HG02938 (cell line): Measurements from ENCODE around the gene EIF4E2.

Source experiments
- ATAC-seq: cut with Tn5 transposase; IDR thresholded peaks from one replicate; pipeline ENCODE4 v1.9.1; 2021; ENCODE audit warnings: mild to moderate bottlenecking, moderate library complexity; ENCODE audit not compliant: unreplicated experiment

Gene EIF4E2

DNA sequence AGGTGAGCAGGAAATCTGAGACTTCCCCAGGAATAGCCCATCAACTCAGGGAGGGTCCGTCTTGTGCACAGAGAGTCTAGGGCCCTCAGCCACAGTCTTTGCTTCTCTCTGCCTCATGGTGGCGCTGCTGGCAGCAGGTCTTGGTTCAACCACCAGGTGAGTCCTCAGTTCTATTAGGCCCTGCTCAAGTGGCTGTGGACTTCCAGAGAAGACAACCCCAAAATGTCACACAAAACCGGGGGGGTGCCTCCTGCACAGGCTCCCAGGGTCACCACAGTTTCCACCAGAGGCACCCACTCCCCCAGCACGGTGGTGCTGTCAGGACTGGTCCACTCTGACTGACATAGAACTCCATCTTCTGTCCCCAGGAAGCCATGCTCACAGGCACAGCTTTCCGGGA lies 13.4 kb upstream of the EIF4E2 start:
- ATAC-seq = no peak

DNA sequence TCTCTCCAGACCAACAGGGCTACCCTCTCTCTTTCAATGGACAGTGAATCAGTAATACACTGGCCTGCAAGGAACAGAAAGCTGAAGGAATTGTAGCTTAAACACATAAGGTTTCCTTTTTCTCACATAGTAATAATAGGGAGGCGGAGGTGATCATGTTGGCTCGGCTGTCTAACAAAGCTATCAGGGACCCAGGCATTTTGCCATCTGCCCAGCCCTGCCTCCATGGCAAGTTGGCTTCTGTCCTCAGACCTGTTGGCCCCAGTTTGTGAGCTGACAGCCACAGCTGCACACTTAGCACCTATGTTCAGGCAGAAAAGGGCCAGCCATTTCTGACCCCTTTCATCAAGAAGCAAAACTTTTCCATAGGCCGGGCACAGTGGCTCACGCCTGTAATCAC lies 13.0 kb upstream of the EIF4E2 start:
- ATAC-seq = no peak

DNA sequence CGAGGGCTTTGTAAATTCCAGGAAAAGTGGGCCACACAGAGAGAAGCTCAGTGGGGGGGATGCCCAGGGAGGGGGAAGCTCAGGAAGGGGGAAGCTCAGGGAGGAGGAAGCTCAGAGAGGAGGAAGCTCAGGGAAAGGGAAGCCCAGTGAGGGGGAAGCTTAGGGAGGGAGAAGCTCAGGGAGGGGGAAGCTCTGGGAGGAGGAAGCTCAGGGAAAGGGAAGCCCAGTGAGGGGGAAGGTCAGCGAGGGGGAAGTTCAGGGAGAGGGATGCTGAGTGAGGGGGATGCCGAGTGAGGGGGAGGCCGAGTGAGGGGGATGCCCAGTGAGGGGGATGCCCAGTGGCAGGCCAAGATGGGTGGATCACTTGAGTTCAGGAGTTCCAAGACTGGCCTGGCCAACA lies 11.8 kb upstream of the EIF4E2 start:
- ATAC-seq = no peak

DNA sequence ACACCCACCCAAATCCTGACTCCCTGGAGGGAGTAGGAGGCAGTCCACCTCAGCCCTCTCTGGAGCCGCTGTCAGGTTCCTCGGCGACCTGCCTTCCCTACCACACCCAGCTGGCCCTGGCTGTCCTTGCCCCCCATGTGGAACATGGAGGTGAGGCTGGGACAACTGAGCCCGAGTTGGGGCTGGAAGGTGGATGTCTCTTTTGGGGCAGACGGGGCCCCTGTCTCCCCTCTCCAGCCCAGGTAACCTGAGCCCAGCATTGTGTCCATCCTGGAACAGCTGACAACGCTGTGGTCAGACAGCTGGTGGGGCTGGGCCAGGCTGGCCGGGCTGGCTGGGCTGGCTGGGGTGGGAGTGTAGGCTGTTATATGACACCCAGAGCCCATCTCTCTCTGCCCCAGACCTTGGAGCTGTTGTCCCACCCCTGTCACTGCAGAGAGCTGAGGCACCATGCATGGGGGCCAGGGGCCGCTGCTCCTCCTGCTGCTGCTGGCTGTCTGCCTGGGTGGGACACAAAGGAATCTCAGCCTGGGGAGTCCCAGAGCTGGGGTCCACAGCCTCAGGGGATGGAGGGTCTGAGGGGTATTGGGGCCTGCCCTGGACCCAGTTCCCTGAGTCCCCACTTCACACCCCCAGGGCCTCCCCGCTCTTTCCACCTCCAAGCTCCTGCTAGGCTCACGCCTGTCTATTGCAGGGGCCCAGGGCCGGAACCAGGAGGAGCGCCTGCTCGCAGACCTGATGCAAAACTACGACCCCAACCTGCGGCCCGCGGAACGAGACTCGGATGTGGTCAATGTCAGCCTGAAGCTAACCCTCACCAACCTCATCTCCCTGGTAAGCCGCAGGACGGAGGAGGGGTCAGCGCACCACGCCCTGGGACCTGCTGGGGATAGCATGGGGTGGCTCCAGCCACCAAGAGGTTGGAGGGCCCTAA lies 10.9 kb upstream of the EIF4E2 start, which contains the start of gene CHRNG:
CHRNG (plus strand) TSS at position 395 of the 934 bp plus-strand sequence; CDS start at position 451, 56 bp downstream.
- ATAC-seq = no peak

DNA sequence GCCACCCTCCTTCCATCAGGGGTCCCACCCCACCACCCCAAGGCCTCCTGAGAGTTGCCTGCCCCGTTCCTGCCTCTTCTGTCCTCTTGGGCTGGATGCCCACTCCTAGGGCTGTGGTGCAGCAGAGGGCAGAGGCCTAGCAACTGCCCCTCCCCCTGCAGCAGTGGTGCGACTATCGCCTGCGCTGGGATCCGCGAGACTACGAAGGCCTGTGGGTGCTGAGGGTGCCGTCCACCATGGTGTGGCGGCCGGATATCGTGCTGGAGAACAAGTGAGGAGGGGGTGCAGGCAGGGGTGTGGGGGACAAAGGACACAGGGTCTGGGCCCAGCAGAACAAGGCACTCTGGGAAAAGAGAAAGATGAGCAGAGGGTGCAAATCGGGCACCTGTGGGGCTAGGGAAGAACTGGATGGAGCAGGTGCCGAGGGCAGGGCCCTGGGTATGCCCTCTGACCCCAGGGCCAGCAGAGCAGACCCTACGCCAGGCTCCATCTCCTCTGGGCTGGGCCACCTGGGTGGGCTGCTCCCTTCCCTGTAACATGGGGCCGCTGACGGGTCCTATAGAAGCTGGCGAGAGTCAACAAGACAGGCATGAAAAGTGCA lies 9.9 kb upstream of the EIF4E2 start:
- ATAC-seq = no peak

DNA sequence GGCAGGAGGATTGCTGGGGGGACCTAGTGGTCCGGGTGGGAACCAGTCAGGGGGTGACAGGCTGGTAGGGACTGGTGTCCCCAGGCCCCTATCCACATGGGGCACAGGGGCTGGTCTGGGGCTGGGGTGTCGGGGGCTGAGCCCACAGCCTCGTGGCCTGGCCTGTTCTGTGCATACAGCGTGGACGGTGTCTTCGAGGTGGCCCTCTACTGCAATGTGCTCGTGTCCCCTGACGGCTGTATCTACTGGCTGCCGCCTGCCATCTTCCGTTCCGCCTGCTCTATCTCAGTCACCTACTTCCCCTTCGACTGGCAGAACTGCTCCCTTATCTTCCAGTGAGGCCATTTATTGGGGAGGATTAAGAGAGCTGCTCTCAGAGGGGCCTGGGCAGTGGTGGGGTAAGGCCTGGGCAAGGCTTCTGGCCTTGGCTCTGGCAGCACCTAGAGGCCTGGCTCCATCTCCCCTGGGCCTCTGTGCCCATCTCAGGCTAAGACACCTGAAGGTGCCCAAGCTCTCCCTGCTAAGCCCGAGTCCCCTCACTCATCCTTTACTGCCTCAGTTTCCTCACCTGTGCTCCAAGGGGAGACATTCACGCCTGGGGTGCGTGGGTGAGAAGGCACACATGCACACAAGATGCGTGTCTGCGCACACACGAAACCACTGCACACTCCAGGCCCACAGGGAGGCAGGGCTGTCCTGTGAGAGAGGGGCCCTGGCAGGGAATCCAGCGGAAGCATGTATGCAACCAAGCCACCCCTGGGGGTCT lies 9.1 kb upstream of the EIF4E2 start:
- ATAC-seq = no peak

DNA sequence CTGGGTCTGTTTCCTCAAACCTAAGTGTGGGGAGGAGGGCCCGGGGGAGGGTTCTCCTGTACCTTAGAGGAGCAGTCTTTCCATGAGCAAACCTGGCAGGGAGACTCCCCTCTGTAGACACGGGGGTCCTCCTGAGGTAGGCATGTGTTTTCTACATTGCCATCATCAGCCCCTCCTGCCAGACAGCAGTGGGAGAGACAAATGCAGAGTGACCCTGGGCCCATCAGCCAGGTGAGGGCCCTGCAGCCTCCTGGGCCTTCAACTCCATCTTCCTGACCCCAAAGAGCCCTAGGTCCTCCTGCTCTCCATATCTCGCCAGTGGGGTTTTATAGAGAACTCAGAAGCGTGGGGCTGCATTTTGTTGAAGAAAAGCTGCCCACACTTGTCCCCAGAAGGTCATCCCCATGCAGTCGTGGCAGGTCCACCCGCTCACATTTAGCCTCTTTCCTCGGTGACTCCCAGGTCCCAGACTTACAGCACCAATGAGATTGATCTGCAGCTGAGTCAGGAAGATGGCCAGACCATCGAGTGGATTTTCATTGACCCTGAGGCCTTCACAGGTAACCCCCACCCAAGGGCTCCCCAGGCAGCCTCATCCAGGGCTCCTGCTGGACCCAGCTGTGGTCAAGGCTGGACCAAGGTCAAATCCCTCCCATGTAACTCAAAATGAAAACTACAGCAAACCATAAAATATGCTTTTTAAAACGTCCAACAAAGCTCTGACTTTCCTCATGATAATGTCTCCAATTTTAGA lies 8.4 kb upstream of the EIF4E2 start:
- no peak for ATAC-seq

DNA sequence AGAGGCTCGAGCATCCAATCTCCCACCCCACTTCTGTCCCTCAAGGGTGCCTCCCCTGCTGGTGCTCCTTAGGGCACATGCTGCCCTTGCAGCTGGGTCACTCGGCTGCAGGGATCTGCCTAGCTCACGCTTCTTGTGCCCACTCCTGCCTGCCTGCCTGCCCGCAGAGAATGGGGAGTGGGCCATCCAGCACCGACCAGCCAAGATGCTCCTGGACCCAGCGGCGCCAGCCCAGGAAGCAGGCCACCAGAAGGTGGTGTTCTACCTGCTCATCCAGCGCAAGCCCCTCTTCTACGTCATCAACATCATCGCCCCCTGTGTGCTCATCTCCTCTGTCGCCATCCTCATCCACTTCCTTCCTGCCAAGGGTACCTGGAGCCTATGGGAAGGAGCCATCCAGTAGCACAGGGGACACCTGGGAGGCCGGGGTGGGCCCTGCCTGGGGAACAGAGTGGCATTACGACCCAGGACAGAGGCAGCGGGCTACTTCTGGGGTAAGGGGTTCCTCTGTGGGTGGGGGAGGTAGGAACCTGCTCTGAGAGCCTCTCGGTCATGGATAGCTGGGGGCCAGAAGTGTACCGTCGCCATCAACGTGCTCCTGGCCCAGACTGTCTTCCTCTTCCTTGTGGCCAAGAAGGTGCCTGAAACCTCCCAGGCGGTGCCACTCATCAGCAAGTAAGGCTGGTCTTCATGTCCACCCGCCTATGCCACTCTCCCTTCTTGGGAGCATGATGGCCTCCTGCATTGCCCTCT lies 7.6 kb upstream of the EIF4E2 start:
- ATAC-seq = no peak

DNA sequence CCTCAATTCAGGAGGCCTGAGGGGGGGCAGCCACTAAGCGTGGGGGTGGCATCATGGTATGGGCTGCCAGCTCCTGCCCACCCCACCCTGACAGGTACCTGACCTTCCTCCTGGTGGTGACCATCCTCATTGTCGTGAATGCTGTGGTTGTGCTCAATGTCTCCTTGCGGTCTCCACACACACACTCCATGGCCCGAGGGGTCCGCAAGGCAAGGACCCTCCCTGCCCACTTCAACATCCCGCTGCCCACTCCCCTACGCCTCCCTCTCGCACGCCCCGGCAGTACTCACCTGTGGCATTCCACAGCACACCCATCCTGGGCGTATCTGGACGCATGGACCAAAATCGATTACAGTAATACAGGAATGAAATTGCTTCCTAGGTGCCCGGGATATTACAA lies 7.0 kb upstream of the EIF4E2 start:
- ATAC-seq = no peak

DNA sequence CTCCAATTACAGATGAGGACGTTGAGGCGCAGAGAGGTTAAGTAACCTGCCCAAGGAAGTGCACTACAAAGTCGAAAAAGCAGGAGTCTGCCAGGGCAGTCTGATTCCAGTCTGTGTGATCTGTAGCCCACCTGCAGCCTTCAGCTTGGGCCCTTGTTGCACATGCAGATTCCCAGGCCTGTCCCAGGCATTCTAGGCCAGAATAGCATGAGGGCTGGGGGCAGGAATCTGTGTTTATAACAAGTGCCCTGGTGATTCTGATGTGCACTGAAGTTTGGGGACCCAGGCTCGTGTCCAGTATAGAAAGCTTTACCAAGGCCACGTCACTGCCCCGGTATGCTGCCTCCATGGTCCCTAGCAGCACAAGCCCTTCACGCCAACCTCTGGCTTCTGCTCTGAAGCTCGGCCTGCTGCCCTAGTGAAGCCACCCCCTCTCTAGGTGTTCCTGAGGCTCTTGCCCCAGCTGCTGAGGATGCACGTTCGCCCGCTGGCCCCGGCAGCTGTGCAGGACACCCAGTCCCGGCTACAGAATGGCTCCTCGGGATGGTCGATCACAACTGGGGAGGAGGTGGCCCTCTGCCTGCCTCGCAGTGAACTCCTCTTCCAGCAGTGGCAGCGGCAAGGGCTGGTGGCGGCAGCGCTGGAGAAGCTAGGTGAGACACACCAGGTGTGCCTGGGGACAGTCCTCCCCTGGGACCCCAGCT lies 6.4 kb upstream of the EIF4E2 start:
- no peak for ATAC-seq

DNA sequence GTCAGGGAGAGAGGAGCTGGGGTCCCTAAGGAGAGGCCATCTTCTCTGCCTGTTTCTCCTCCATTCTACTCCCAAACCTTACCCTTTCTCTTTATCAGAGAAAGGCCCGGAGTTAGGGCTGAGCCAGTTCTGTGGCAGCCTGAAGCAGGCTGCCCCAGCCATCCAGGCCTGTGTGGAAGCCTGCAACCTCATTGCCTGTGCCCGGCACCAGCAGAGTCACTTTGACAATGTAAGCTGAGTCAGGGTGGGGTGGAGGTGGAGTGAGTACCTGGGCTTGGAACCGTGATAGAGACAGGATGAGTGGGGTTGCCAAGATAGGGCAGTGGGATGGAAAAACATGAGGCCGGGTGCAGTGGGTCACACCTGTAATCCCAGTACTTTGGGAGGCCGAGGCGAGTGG lies 5.8 kb upstream of the EIF4E2 start:
- ATAC-seq = no peak

DNA sequence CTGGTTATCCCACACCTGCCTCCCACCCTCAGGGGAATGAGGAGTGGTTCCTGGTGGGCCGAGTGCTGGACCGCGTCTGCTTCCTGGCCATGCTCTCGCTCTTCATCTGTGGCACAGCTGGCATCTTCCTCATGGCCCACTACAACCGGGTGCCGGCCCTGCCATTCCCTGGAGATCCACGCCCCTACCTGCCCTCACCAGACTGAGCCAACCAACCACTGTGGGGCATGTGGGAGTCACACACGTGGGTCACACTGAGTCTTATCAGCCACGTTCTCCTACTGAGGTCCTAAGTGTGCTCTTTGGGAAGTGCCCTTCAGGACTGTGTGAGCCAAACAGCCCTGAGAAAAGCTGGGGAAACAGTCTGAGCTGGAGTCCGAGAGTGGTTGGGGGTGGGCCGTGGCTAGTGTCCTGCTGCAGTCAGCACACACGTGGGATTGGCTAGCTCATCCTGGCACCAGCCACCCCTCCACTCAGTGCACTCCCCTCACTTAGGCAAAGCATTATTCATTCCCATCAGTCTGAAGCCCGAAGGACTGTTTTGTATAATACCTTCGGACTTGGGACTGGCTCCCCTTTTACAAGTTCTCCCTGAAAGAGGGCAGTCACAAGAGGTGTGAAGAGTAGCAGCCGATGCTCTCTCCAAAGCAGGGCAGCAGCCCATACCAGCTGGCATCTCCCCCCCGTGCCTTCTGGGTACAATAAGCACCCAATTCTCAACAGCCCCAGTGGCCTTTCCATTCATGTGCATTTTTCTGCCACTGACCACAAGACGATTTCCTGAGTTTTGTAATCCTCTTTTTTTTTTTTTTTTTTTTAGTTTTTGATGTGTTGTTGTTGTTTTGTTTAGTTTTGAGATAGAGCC lies 4.7 kb upstream of the EIF4E2 start:
- ATAC-seq = no peak

DNA sequence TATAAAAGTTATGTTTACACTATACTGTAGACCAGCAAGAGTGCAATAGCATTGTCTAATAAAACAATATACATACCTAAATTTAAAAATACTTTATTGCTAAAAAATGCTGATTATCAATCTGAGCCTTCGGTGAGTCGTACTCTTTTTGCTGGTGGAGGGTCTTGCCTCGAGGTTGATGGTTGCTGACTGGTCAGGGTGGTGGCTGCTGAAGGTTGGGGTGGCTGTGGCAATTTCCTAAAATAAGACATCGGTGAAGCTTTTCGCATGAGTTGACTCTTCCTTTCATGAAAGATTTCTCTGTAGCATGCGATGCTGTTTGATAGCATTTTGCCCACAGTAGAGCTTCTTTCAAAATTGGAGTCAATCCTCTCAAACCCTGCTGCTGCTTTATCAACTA lies 2.5 kb upstream of the EIF4E2 start:
- no peak for ATAC-seq

DNA sequence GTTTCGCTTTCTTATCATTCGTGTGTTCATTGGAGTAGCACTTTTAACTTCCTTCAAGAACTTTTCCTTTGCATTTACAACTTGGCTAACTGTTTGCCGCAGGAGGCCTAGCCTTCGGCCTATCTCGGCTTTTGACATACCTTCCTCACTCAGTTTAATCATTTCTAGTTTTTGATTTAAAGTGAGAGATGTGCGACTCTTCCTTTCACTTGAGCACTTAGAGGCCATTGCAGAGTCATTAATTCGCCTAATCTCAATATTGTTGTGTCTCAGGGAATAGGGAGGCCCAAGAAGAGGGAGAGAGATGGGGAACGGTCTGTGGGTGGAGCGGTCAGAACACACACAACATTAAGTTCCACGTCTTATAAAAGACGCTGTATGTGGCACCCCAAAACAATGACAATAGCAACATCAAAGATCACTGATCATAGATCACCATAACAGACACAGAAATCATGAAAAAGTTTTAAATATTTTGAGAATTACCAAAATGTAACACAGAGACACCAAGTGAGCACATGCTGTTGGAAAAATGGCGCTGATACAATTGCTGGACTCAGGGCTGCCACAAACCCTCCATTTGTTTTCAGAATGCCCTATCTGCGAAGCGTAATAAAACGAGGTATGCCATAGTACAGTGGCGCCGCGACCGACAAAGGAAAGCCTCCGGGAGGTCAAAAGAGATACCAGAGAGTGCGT lies 685 bp upstream of the EIF4E2 start:
- ATAC-seq = no peak

DNA sequence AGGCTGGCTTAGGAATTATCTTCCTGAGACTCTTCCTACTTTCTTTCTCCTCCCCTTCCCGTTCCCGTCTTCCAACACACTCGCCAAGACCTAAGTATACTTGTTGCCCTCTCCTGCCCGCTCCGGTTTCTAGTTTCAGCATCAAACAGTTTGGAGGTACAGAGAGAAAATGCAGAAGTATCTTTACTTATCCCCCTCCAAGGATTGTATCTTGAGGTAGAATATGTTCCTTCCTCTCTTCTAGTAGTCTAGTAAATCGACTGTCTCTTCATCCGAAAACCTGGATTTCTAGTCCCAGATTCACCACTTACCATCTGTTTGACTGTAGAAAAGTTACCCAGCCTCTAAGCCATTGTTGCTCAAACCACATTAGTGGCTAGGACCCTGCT lies 755 bp downstream of the EIF4E2 start:
- ATAC-seq = no peak

DNA sequence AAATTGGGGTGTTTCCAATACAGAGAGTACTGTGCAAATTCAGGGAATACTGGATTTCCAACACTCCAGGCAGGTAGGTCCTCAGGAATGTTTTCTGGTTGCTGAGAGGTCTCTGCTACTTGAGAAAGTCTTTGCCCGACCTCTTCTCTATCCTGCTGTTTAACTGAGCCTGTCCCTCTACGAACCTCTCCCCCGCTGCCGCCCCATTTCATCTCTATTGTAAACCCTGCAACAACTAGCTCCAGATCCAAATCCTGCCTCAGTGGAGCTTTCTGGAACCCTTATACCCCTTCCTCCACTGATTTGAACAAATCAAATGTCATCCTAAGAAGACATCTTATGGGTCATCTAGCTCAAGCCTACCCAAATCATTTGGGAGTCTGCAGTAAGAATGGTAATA lies 1.3 kb downstream of the EIF4E2 start:
- no peak for ATAC-seq

DNA sequence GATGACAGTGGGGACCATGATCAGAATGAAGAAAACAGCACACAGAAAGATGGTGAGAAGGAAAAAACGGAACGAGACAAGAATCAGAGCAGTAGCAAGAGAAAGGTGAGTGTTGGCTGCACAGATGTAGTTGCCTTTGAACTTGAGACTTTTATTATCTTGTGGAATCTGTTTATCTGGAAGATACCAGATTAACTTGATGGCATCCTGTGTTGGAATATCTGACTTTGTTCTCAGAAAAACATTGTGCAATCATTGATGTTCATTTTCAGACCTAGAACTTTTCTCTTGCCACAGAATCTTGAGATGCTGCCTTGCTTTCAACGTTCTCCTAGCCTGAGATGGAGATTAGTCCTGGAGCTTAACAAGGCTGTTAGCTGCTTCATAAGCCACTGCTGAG lies 5.9 kb downstream of the EIF4E2 start:
- no peak for ATAC-seq

DNA sequence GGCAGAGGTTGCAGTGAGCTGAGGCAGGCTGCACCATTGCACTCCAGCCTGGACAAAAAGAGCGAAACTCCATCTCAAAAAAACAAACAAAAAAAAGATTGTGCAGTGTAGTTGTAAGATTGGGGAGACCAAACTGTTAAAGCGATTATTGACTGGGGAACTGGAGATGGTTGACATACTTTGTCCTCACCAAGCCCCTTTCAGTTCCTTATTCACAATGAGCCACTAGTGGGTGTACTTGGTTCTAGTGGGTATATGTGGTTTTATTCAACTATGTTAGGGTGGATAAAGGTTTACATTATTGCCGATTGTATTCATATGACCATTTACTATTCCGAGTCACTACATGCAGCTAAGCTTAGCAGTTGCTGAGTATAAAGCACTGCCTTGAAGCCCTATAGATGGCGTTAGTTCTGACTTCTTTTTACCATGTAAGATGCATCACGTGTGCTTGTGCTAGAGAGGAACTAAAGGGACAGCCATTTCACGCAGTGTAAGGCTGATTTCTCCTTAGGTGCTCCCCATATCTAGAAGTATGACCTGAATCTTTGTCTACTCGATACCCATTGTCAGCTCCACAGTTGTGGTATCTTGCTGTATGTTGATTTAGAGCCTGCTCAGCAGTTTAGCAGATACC lies 12.1 kb downstream of the EIF4E2 start:
- ATAC-seq = no peak
